GM23248 (cell line): ENCODE data around the gene TRIM14.
"Not testable (repeated sequence)": the region's sequence is repeated elsewhere in the genome, so short reads cannot be mapped to it uniquely, and the experiment has no call there.

Source experiments
- EZH2 ChIP-seq: fragments of 200-600 bp; sonication (generic); IDR thresholded peaks from 2 replicates; pipeline ENCODE4 v1.6.1; 2018; ENCODE audit warnings: antibody characterized with exemption, mild to moderate bottlenecking; ENCODE audit not compliant: insufficient read depth, poor library complexity, severe bottlenecking
- EZH2phosphoT487 ChIP-seq: fragments of 200-600 bp; sonication (generic); IDR thresholded peaks from 2 replicates; pipeline ENCODE4 v1.6.1; 2018; ENCODE audit warnings: antibody characterized with exemption, moderate library complexity, mild to moderate bottlenecking, low read depth; ENCODE audit not compliant: insufficient read depth

- TF ChIP-seq EZH2, EZH2phosphoT487: not testable (repeated sequence)
Observed at GRCh38 chr9:98090674-98091073, 28.3 kb downstream of the TRIM14 start.
